Occipital lobe (tissue), 2 donors: ENCODE results near the gene DCAF6. TPM values are rescaled to one million over a fixed set of nuclear protein-coding genes. Genes with fewer than 3 reads are reported as not detected.
"Not testable (repeated sequence)": the region's sequence is repeated elsewhere in the genome, so short reads cannot be mapped to it uniquely, and the experiment has no call there.

ENCODE experiments used
- DNase-seq: peaks from one replicate; lab custom pipeline; 2025; lab: John Stamatoyannopoulos, UW
- total RNA-seq: library from RNA; depleted of rRNA; stranded (reverse); fragments of >200 nt; gene quantifications from one replicate; pipeline ENCODE4 v1.2.3, GENCODE V29; 2014

The DCAF6 gene
- 71.3 TPM for total RNA-seq

GRCh38 chr1:167936068-167936929, at the start of gene DCAF6:
DCAF6 (plus strand) TSS chr1:167936683; CDS start chr1:167936912, 229 bp downstream.
- DNase-seq: peak; percentile 97

- DNase-seq: not testable (repeated sequence)
These were observed 49.3 kb upstream of the DCAF6 start for GRCh38 chr1:167887187-167887586.

GRCh38 chr1:167890400-167890799, 46.1 kb upstream of the DCAF6 start:
- no peak for DNase-seq

- no peak for DNase-seq
These were observed 42.7 kb upstream of the DCAF6 start for GRCh38 chr1:167893798-167894197.

GRCh38 chr1:167898578-167899222, 37.8 kb upstream of the DCAF6 start:
- no peak for DNase-seq

- no peak for DNase-seq
These were observed 37.2 kb upstream of the DCAF6 start for GRCh38 chr1:167899253-167899681.

GRCh38 chr1:167900907-167901306, 35.6 kb upstream of the DCAF6 start:
- no peak for DNase-seq

- no peak for DNase-seq
These were observed 31.8 kb upstream of the DCAF6 start for GRCh38 chr1:167904652-167905130.

GRCh38 chr1:167905182-167905581, 31.3 kb upstream of the DCAF6 start:
- DNase-seq: no peak

GRCh38 chr1:167905671-167906070, 30.8 kb upstream of the DCAF6 start:
- no peak for DNase-seq

- DNase-seq: no peak
These were observed 26.7 kb upstream of the DCAF6 start for GRCh38 chr1:167909691-167910180.

GRCh38 chr1:167910530-167910929, 26.0 kb upstream of the DCAF6 start:
- no peak for DNase-seq

GRCh38 chr1:167911413-167911812, 25.1 kb upstream of the DCAF6 start:
- DNase-seq: no peak

GRCh38 chr1:167912294-167912693, 24.2 kb upstream of the DCAF6 start:
- DNase-seq: no peak

- DNase-seq: no peak
These were observed 22.5 kb upstream of the DCAF6 start, which contains the start of gene ADCY10 for GRCh38 chr1:167913895-167914496. ADCY10 (minus strand) TSS chr1:167914134; CDS start chr1:167905140, 8,994 bp downstream.

- DNase-seq: no peak
These were observed 20.9 kb upstream of the DCAF6 start for GRCh38 chr1:167915569-167915968.

GRCh38 chr1:167916766-167917511, 19.5 kb upstream of the DCAF6 start:
- no peak for DNase-seq

GRCh38 chr1:167922023-167922422, 14.5 kb upstream of the DCAF6 start:
- no peak for DNase-seq

GRCh38 chr1:167922611-167923074, 13.8 kb upstream of the DCAF6 start:
- DNase-seq: no peak

- no peak for DNase-seq
These were observed 13.0 kb upstream of the DCAF6 start for GRCh38 chr1:167923324-167924056.
